Sigmoid colon (tissue), 7 donors: ENCODE measurements around the gene DNAH17. TPM values are rescaled to one million over a fixed set of nuclear protein-coding genes. Genes with fewer than 3 reads are reported as not detected.

Experiments used
- DNase-seq: peaks from one replicate; pipeline ENCODE4 v3.0.0-alpha.2; 2019
- H3K27ac ChIP-seq, 4 donors: fragments of 200-600 bp; sonication (generic); one replicate each; pipeline ENCODE4 v1.5.1; 2016 to 2019; ENCODE audit warnings: mild to moderate bottlenecking in 1 of 4
- H3K27me3 ChIP-seq, 3 donors: fragments of 200-600 bp; sonication (generic); one replicate each; pipeline ENCODE4 v1.5.1; 2019; ENCODE audit warnings: mild to moderate bottlenecking in 1 of 3
- H3K36me3 ChIP-seq, 4 donors: fragments of 200-600 bp; sonication (generic); one replicate each; pipeline ENCODE4 v1.5.1; 2016 to 2019
- H3K4me1 ChIP-seq, 4 donors: fragments of 200-600 bp; sonication (generic); one replicate each; pipeline ENCODE4 v1.5.1; 2017 to 2019
- H3K4me3 ChIP-seq, 4 donors: fragments of 200-600 bp; sonication (generic); one replicate each; pipeline ENCODE4 v1.5.1; 2017 to 2019; ENCODE audit warnings: mild to moderate bottlenecking in 2 of 4, moderate library complexity in 1 of 4
- H3K9me3 ChIP-seq, 4 donors: fragments of 200-600 bp in 3 of 4; sonication (generic) in 3 of 4; one replicate each; pipeline versions ENCODE4 v1.5.1 to v1.6.1; 2013 to 2019
- CTCF ChIP-seq, 4 experiments: fragments of 450-650 bp in 3 of 4; fragments of 200-600 bp in 1 of 4; IDR thresholded peaks; one replicate each; pipeline ENCODE4 v1.5.1; 2016 to 2019; ENCODE audit warnings: antibody characterized with exemption in 4 of 4, mild to moderate bottlenecking in 3 of 4, moderate library complexity in 2 of 4
- EP300 ChIP-seq, 4 donors: sonication (generic); formaldehyde crosslinking; IDR thresholded peaks; one replicate each; pipeline ENCODE4 v1.6.1; 2017; ENCODE audit warnings: antibody characterized with exemption in 4 of 4
- POLR2A ChIP-seq, 2 donors: fragments of 450-650 bp; IDR thresholded peaks; one replicate each; pipeline ENCODE4 v1.6.1; 2016; ENCODE audit warnings: antibody characterized with exemption in 2 of 2, mild to moderate bottlenecking in 2 of 2, moderate library complexity in 2 of 2
- POLR2AphosphoS5 ChIP-seq, 4 donors: sonication (generic); formaldehyde crosslinking; IDR thresholded peaks; one replicate each; pipeline ENCODE4 v1.6.1; 2017; ENCODE audit warnings: antibody characterized with exemption in 4 of 4
- WGBS, 2 donors: extraction: QIAGEN DNeasy Blood & Tissue Kit; methylation state at CpG; one replicate each; pipeline ENCODE4 v1.1.7; 2013; 5-methylcytosine and 5-hydroxymethylcytosine counted together
- intact Hi-C: fragments of 100-400 bp; cut with DNase I; formaldehyde crosslinking; loops from one replicate; pipeline ENCODE4 v1.15.1; 2023
- polyA plus RNA-seq, 3 donors: library from polyadenylated mRNA; stranded (reverse); fragments of 200-250 nt; gene quantifications; one replicate each; pipeline ENCODE4 v1.2.3, GENCODE V29; 2013
- small RNA-seq, 3 donors: library from RNA; depleted of rRNA; stranded (forward); fragments of <200 nt; gene quantifications; one replicate each; pipeline ENCODE3, GENCODE V24; 2016
- total RNA-seq, 4 donors: library from RNA; depleted of rRNA; stranded (reverse); fragments of >200 nt; gene quantifications; one replicate each; pipeline ENCODE4 v1.1.0, GENCODE V29; 2016
- donor health status: healthy with polysubstance abuse.
- donor health status: Bipolar disorder and iron deficiency.
- donor health status: healthy.

DNAH17 gene
- total and polyA plus RNA-seq, 7 donors: 0.07 to 0.68 (median 0.26) TPM; not detected in 3

- Histone ChIP-seq H3K4me3 (no peak overlapping the region), H3K4me1 (peaks cover 0 to 44% (median 34%) of the 10 kb centered on the region in 4 donors), H3K36me3 (no peaks in the 10 kb centered on the region), H3K27me3 (no peaks in the 10 kb centered on the region), H3K9me3 (no peaks in the 10 kb centered on the region), H3K27ac (peak overlapping the region in 3 of 4 donors; percentile 59 to 71 (median 65))
- WGBS, 2 donors: 84 to 87% methylated on average over 5 of the region's 5 CpGs
- no peak for DNase-seq
- intact Hi-C loops: no loop called here
- TF ChIP-seq EP300 (IDR thresholded peaks at IDR 0.05) (no peak), POLR2AphosphoS5 (IDR thresholded peaks at IDR 0.05) (no peak), POLR2A (IDR thresholded peaks at IDR 0.05) (no peak), CTCF (IDR thresholded peaks at IDR 0.05) (no peak)
Observed at GRCh38 chr17:78376161-78376560, 201.0 kb downstream of the DNAH17 start.

- WGBS, 2 donors: 64 to 66% methylated on average over 9 of the region's 9 CpGs
- H3K27me3 ChIP-seq: no peaks in the 10 kb centered on the region
- DNase-seq: peak; percentile 87
- peaks cover 0 to 44% (median 28%) of the 10 kb centered on the region in 4 donors for H3K4me1 ChIP-seq
- H3K9me3 ChIP-seq: no peaks in the 10 kb centered on the region
- intact Hi-C loops: no loop called here
- no peak overlapping the region for H3K4me3 ChIP-seq
- no peaks in the 10 kb centered on the region for H3K36me3 ChIP-seq
- peak in 2 of 4 donors; percentile 66 to 82 for TF ChIP-seq EP300 (IDR thresholded peaks at IDR 0.05)
- no peak for TF ChIP-seq POLR2A (IDR thresholded peaks at IDR 0.05)
- peak; percentile 35 to 93 (median 73) for TF ChIP-seq POLR2AphosphoS5 (IDR thresholded peaks at IDR 0.05)
- peak overlapping the region in 3 of 4 donors; percentile 59 to 71 (median 65) for H3K27ac ChIP-seq
Observed at GRCh38 chr17:78375401-78376151, 201.6 kb downstream of the DNAH17 start.

- Histone ChIP-seq H3K27me3 (no peaks in the 10 kb centered on the region), H3K27ac (peak overlapping the region in 3 of 4 donors; percentile 59 to 71 (median 65)), H3K36me3 (no peaks in the 10 kb centered on the region), H3K4me1 (peaks cover 0 to 39% (median 22%) of the 10 kb centered on the region in 4 donors), H3K9me3 (no peaks in the 10 kb centered on the region), H3K4me3 (no peak overlapping the region)
- 78 to 84% methylated on average over 14 of the region's 14 CpGs for WGBS, 2 donors
- no peak for TF ChIP-seq POLR2A (IDR thresholded peaks at IDR 0.05)
- TF ChIP-seq EP300 (IDR thresholded peaks at IDR 0.05): no peak
- TF ChIP-seq POLR2AphosphoS5 (IDR thresholded peaks at IDR 0.05): peak in 1 of 4 donors; percentile 6
- TF ChIP-seq CTCF (IDR thresholded peaks at IDR 0.05): no peak
- DNase-seq: no peak
- intact Hi-C loops: no loop called here
Observed at GRCh38 chr17:78374631-78375274, 202.4 kb downstream of the DNAH17 start.

GRCh38 chr17:78374189-78374588, 203.0 kb downstream of the DNAH17 start:
- intact Hi-C loops: no loop called here
- Histone ChIP-seq H3K36me3 (no peaks in the 10 kb centered on the region), H3K27ac (peak overlapping the region in 1 of 4 donors; percentile 65), H3K4me3 (no peak overlapping the region), H3K27me3 (no peaks in the 10 kb centered on the region), H3K4me1 (peaks cover 0 to 34% (median 16%) of the 10 kb centered on the region in 4 donors), H3K9me3 (no peaks in the 10 kb centered on the region)
- 62 to 83% methylated on average over 6 of the region's 6 CpGs for WGBS, 2 donors
- DNase-seq: no peak
- TF ChIP-seq EP300 (IDR thresholded peaks at IDR 0.05) (no peak), POLR2A (IDR thresholded peaks at IDR 0.05) (no peak), POLR2AphosphoS5 (IDR thresholded peaks at IDR 0.05) (no peak), CTCF (IDR thresholded peaks at IDR 0.05) (no peak)

Small RNA genes within 50 kb of the gene (small RNA-seq; reads per million reads assigned to genes)
- gene RF00415: 0 reads per million in 3 donors
- gene RN7SL454P: 0 to 0.06 (median 0) reads per million in 3 donors

Other genes with a start within 250 kb of the DNAH17 start
- 100 to 1,000 TPM in 2 of 4 donors, 10 to 100 TPM in 2; 10.3 to 499 (median 82.9) TPM for gene SOCS3, start 217.3 kb downstream of the DNAH17 start, total RNA-seq
- 10 to 100 TPM; 11.1 to 64.5 (median 28.2) TPM for gene SOCS3, start 217.3 kb downstream of the DNAH17 start, polyA plus RNA-seq
- 10 to 100 TPM; 20.0 to 36.3 (median 29.0) TPM for gene PGS1, start 198.7 kb downstream of the DNAH17 start, total RNA-seq
- 10 to 100 TPM in 2 of 3 donors, 1 to 10 TPM in 1; 9.9 to 36.9 (median 16.8) TPM for gene PGS1, start 198.7 kb downstream of the DNAH17 start, polyA plus RNA-seq
- 10 to 100 TPM; 26.7 to 38.5 (median 35.2) TPM for gene CYTH1, start 204.9 kb upstream of the DNAH17 start, total RNA-seq
- gene CYTH1, start 204.9 kb upstream of the DNAH17 start, polyA plus RNA-seq: 10 to 100 TPM; 56.5 to 83.8 (median 64.3) TPM